Activated naive CD4-positive, alpha-beta T cell treated with anti-CD3 and anti-CD28 coated beads, Interleukin-2, amount 50 U/mL, for 72 hours (primary cell): ENCODE measurements around the gene SLC44A4. TPM values are rescaled to one million over a fixed set of nuclear protein-coding genes. Genes with fewer than 3 reads are reported as not detected.

Source experiments
- ATAC-seq, 2 donors: fragments of 150-1000 bp; cut with Tn5 transposase; 2 replicates each; pipeline ENCODE4 v1.10.0; 2021; ENCODE audit warnings: mild to moderate bottlenecking in 2 of 2, moderate library complexity in 2 of 2
- DNase-seq, 2 donors: peaks; one replicate each; pipeline ENCODE4 v3.0.0; 2021 to 2022; ENCODE audit warnings: low spot score in 2 of 2
- H3K27ac Mint-ChIP-seq, 2 donors: one replicate each; pipeline ENCODE4 v1.8.0; 2022; ENCODE audit warnings: mild to moderate bottlenecking in 2 of 2, mixed read lengths in 2 of 2
- H3K36me3 Mint-ChIP-seq, 2 donors: one replicate each; pipeline ENCODE4 v1.8.0; 2022; ENCODE audit warnings: mixed read lengths in 2 of 2
- H3K9me3 Mint-ChIP-seq, 2 donors: one replicate each; pipeline ENCODE4 v1.8.0; 2022; ENCODE audit warnings: mixed read lengths in 2 of 2
- total RNA-seq, 2 donors: library from RNA; stranded (reverse); gene quantifications; one replicate each; pipeline ENCODE4 v1.2.3, GENCODE V29; 2022

The SLC44A4 gene
- total RNA-seq, 2 donors from 2014 or later, result 0.29 TPM; not detected in 1

- no peaks in the 10 kb centered on the region for H3K9me3 Mint-ChIP-seq
- peak; percentile 23 to 43 for ATAC-seq
- H3K36me3 Mint-ChIP-seq, result peaks cover 7 to 27% of the 10 kb centered on the region in 2 donors
- peak; percentile 70 to 80 for DNase-seq
- peak within 1 kb of the TSS; percentile 88 to 98 for H3K27ac Mint-ChIP-seq
Observed at GRCh38 chr6:31815025-31815838, 63.6 kb downstream of the SLC44A4 start, which contains the start of the genes HSPA1A and HSPA1L. Gene HSPA1A (plus strand): TSS chr6:31815543. CDS start chr6:31815757, 214 bp downstream. Gene HSPA1L (minus strand): TSS chr6:31815283. CDS start chr6:31811972, 3,311 bp downstream.

- ATAC-seq (peak; percentile 42 to 61), DNase-seq (peak; percentile 68 to 76)
- no peaks in the 10 kb centered on the region for H3K9me3 Mint-ChIP-seq
- H3K36me3 Mint-ChIP-seq, result peaks cover 7 to 27% of the 10 kb centered on the region in 2 donors
- peak overlapping the region; percentile 88 to 94 for H3K27ac Mint-ChIP-seq
Observed at GRCh38 chr6:31814677-31815024, 64.1 kb downstream of the SLC44A4 start.

- ATAC-seq (no peak), DNase-seq (no peak)
- H3K9me3 Mint-ChIP-seq, result no peaks in the 10 kb centered on the region
- peak overlapping the region; percentile 88 to 98 for H3K27ac Mint-ChIP-seq
- H3K36me3 Mint-ChIP-seq, result peaks cover 7 to 23% of the 10 kb centered on the region in 2 donors
Observed at GRCh38 chr6:31813465-31813849, 65.3 kb downstream of the SLC44A4 start.

Other genes starting within 250 kb of the SLC44A4 start
- 100 to 1,000 TPM; 286 to 303 TPM for gene BAG6, start 226.3 kb downstream of the SLC44A4 start, total RNA-seq
- gene APOM, start 223.1 kb downstream of the SLC44A4 start, total RNA-seq, result 1 to 10 TPM; 2.6 to 2.7 TPM
- gene C6orf47, start 218.2 kb downstream of the SLC44A4 start, total RNA-seq, result 10 to 100 TPM; 15.0 to 16.4 TPM
- gene GPANK1, start 214.0 kb downstream of the SLC44A4 start, total RNA-seq, result 10 to 100 TPM; 36.2 to 39.0 TPM
- 100 to 1,000 TPM; 242 to 251 TPM for gene CSNK2B, start 212.9 kb downstream of the SLC44A4 start, total RNA-seq
- 10 to 100 TPM; 23.4 to 26.5 TPM for gene LY6G5B, start 209.0 kb downstream of the SLC44A4 start, total RNA-seq
- gene LY6G5C, start 197.9 kb downstream of the SLC44A4 start, total RNA-seq, result 1 to 10 TPM; 1.8 to 4.1 TPM
- gene ABHD16A, start 175.7 kb downstream of the SLC44A4 start, total RNA-seq, result 10 to 100 TPM; 33.1 to 46.8 TPM
- not detected for gene LY6G6F, start 172.1 kb downstream of the SLC44A4 start, total RNA-seq
- gene LY6G6D, start 163.6 kb downstream of the SLC44A4 start, total RNA-seq, result not detected
- gene LY6G6C, start 157.3 kb downstream of the SLC44A4 start, total RNA-seq, result not detected
- gene MPIG6B, start 155.6 kb downstream of the SLC44A4 start, total RNA-seq, result not detected
- gene DDAH2, start 149.7 kb downstream of the SLC44A4 start, total RNA-seq, result 10 to 100 TPM in 1 of 2 donors, 1 to 10 TPM in 1; 6.7 to 42.6 TPM
- gene CLIC1, start 142.5 kb downstream of the SLC44A4 start, total RNA-seq, result 100 to 1,000 TPM; 440 to 455 TPM
- 100 to 1,000 TPM; 116 to 158 TPM for gene MSH5, start 139.0 kb downstream of the SLC44A4 start, total RNA-seq
- 10 to 100 TPM; 13.3 to 21.3 TPM for gene SAPCD1, start 116.3 kb downstream of the SLC44A4 start, total RNA-seq
- gene VWA7, start 101.7 kb downstream of the SLC44A4 start, total RNA-seq, result 1 to 10 TPM in 1 of 2 donors, under 1 TPM in 1; 0.68 to 2.6 TPM
- gene VARS1, start 83.2 kb downstream of the SLC44A4 start, total RNA-seq, result 100 to 1,000 TPM in 1 of 2 donors, 10 to 100 TPM in 1; 57.7 to 127 TPM
- gene LSM2, start 72.0 kb downstream of the SLC44A4 start, total RNA-seq, result 100 to 1,000 TPM; 150 to 173 TPM
- gene HSPA1L, start 63.7 kb downstream of the SLC44A4 start, total RNA-seq, result 1 to 10 TPM; 2.3 to 2.8 TPM
- gene HSPA1A, start 63.5 kb downstream of the SLC44A4 start, total RNA-seq, result 10 to 100 TPM; 55.1 to 79.8 TPM
- 100 to 1,000 TPM in 1 of 2 donors, 10 to 100 TPM in 1; 53.8 to 171 TPM for gene HSPA1B, start 51.3 kb downstream of the SLC44A4 start, total RNA-seq
- 10 to 100 TPM; 18.6 to 48.8 TPM for gene NEU1, start 16.2 kb downstream of the SLC44A4 start, total RNA-seq
- 10 to 100 TPM; 40.1 to 58.5 TPM for gene EHMT2, start 18.7 kb upstream of the SLC44A4 start, total RNA-seq
- 1 to 10 TPM; 1.3 to 2.4 TPM for gene ZBTB12, start 23.1 kb upstream of the SLC44A4 start, total RNA-seq
- 1 to 10 TPM in 1 of 2 donors, under 1 TPM in 1; 0.53 to 5.2 TPM for gene C2, start 48.7 kb upstream of the SLC44A4 start, total RNA-seq
- gene CFB, start 67.1 kb upstream of the SLC44A4 start, total RNA-seq, result 1 to 10 TPM; 1.9 to 3.6 TPM
- gene NELFE, start 80.0 kb upstream of the SLC44A4 start, total RNA-seq, result 10 to 100 TPM; 69.7 to 70.9 TPM
- 100 to 1,000 TPM in 1 of 2 donors, 10 to 100 TPM in 1; 91.8 to 115 TPM for gene SKIC2, start 80.2 kb upstream of the SLC44A4 start, total RNA-seq
- gene DXO, start 93.1 kb upstream of the SLC44A4 start, total RNA-seq, result 10 to 100 TPM; 16.2 to 18.5 TPM
- 1 to 10 TPM; 4.1 to 8.1 TPM for gene C4A, start 103.1 kb upstream of the SLC44A4 start, total RNA-seq
- 1 to 10 TPM; 3.9 to 5.2 TPM for gene C4B, start 135.8 kb upstream of the SLC44A4 start, total RNA-seq
- under 1 TPM; 0.32 to 0.49 TPM for gene CYP21A2, start 159.4 kb upstream of the SLC44A4 start, total RNA-seq
- gene TNXB, start 230.3 kb upstream of the SLC44A4 start, total RNA-seq, result 10 to 100 TPM; 10.1 to 30.4 TPM
- 100 to 1,000 TPM in 1 of 2 donors, 10 to 100 TPM in 1; 87.5 to 101 TPM for gene ATF6B, start 249.2 kb upstream of the SLC44A4 start, total RNA-seq